Measurements from ENCODE around the gene FHOD3.

FHOD3 gene

DNA sequence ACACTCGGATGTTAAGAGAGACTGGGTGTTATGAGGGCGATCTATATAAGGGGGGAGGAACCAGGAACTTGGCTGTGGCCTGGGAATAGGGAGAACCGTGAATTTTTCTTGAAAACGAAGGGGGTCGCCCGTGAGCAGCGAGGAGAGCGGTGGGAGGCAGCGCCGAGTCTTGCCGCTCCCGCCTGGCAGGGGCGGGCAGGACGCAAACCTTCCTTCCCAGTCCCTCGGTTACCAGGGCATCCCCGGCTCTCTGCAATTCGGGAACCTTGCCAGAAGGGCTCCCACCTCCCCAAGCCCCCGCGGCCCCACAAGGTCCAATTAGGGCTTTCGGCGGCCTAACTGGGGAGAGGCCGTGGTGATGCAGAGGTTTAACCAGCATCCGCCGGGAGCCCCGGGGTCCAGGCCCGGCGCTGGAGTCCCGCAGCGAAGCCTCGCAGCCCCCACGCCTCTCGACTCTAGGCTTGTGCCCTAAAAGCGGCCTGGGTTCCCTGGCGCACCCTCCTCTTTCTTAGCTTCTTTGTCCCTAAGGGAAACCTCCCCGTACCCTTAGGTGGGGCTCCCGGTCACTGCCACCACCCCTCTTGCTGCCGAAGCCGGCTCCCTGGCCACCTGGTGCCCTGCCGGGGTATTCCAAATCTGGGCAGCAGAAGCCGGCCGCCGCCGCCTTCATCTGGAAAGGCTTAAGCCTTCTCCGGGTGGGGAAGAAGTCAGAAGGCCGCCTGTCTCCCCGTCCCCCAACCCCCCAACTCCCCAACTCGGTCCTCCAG, 680 bp upstream of the FHOD3 start:
- DNase-seq (ENCODE audit: low read depth, low spot score): no peak

DNA sequence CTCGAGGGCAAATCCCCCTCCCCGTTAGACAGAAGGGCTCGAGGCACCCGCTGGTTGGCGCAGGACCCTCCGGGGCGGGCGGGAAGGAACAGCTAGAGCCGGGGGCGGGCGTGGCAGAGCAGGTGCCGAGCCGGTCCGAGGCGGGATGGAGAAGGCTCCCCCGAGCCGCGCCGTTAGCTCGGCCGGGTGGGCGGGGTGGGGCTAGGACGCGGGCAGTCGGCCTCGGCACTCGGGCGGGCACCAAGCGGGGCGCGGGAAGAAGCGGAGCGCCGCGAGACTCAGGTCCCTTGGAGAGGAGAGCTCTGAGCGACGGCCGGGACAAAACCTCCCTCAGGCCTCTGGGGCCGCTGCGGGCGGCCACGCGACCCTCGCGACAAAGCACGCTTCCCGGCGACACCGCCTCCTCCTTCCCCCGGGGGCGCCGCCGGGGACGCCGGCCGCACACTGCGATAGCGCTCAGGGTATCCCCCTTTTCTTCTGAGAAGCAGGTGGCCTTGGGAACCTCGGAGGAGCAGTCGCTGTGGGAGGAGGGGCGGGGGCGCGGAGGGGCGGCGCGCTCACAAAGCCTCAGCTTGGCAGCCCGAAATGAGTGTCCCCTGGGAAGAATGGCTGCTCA, 721 bp downstream of the FHOD3 start:
- no peak for DNase-seq (ENCODE audit: low read depth, low spot score)

DNA sequence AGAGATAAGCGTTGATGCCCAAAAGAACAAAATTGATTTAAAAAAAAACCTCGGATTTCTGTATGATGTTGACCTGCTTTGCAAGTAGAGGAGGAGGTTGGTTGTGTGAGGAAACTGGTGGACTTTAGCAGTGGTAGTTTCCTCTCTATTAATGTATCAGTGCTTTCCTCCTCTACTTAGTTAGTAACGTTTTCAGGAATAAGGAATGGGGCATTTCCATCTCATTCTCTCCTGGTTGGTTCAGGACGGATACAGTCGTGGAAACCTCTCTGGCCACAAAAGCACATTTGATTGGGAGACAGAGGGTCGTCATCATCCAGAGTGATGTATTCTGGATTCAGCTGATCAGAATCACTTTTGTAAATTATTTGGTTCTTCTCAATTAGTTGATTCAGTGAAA, 1.5 kb downstream of the FHOD3 start:
- no peak for DNase-seq (ENCODE audit: low read depth, low spot score)

DNA sequence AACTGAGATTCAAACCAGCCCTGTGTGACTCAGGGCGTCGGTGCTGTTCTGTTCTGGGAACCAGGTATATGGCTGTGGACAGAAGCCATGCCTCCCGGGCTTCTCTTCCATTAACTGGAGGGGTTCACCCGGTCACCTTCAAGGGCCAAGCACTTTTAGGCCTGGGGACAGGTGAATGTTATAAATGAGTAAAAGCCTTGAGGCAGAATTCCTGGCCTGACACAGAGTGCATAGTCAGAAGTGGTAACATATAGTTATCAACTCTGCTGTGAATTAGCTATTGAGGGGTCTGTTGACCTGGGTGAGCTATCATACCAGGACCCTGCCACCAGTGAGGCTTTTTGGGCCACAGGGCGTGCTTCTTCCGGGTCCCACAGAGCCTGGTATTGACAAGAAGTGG, 2.7 kb downstream of the FHOD3 start:
- DNase-seq (ENCODE audit: low read depth, low spot score): no peak

DNA sequence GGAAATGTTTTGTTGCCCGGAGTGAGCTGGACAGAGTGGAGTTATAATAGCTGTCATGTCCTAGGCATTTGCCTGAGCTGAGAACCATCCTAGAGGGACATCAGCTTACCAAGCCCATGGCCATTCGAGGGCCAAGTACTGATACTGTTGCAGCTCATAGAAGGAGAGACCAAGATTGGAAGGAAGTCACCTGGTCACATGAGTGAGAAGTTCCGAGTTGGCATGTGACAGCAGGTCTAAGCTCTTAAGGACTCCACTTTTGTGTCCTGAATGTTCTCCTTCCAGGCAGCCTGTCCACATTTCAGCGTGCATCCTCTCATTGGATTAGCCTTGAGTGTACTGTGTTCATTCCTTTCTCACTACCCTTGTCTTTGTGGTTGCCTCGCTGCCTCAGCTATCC, 4.4 kb downstream of the FHOD3 start:
- DNase-seq (ENCODE audit: low read depth, low spot score): no peak

DNA sequence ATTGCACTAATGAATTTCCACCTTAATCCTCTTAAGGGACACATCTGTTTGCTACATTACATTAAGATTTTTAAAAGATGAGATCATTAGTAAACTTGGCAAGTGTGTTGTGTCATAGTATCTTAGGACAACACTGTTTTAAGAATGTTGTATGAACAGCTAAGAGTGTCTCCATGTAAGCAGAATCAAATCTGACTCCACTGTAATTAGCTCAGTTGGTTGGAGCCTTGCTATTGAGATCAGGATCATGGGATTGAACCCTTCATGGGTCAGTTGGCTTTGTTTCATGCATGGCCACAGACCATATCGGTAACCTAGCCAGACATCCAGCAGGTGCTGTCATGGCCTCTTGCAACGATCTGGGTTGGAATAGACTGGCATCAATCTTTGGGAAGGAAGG, 5.2 kb downstream of the FHOD3 start:
- DNase-seq (ENCODE audit: low read depth, low spot score): no peak

DNA sequence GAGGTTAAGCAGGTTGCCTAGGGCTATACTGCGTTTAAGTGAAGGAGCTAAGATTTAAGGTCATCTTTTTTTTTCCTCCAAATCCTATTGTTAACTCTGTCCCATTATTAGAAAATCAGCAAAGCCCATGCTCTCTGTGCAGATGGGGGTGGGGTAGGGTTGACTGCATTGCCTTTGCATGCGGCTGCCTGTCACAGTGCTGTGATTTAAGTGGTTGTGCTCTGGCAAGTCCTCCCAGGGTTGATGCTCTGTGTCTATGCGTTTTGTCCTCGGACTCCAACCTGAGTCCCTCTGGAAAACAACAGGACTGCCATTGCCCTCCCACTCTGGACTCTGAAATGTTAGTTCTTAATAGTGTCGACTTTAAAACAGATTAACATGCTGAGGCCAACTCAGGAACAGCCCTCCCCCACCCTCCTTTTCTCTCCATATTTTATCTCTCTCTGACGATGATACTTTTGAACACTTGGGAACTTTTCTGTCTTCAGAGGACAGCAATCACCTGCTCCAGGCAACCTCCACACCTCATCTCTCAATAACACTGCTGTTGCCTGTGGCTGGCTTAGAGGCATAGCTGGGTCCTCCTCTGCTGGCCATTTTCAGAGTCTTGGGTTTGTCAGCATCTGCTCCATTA, 5.8 kb downstream of the FHOD3 start:
- DNase-seq (ENCODE audit: low read depth, low spot score): no peak

DNA sequence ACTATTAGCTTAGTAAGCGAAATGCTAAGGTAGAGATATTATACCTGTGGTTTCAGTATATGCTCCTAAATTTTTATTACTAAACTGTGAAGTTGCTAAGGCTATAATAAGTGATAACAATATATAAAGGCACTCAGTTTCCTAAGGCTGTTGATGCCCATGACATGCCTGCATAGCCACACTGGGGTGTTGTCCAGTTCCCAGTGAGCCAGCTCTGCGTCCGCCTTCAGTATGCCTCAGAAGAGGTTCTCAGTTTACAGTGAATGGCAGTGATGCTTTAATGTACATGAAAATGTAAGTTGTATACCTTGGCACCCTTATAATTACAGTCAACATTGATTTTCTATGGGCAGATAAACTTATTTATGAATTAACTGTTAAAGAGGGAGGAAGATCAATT, 7.2 kb downstream of the FHOD3 start:
- DNase-seq (ENCODE audit: low read depth, low spot score): no peak

DNA sequence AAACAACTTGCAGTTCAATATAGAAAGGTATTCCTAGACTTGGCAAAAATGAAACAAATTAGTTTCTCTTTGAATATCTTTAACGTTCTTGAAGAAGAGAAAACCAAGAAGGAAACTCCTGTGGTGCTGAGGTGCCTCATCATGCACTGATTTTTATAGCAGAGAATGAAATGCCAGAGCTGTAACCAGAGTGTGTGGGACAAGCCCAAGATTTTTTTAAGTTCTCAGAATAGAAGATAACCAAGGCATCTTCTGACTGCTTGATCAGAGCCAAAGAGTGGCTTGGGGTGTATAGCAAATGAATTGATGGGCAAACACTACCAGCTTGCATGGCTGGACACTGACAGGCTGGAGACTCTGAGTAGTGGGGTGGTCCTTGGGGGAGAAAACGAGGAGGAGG, 7.9 kb downstream of the FHOD3 start:
- DNase-seq (ENCODE audit: low read depth, low spot score): no peak

DNA sequence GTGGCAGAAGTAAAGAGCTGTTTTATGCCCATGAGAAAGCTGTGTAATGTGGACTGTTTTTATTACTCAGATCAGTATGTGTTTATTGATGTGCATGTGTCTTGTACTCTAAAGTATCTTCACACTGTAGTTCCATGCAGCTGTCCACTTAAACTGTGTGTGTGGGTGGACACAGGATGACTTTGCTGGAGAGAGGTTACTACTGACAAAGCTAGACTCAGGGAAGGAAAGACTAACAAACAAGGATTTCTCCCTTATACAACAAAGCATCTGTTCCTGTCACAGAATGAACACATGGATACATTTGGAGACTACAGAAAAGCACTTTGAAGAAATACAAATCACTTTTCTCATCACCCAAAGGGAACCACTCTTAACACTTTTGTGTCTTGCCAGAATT, 10.0 kb downstream of the FHOD3 start:
- no peak for DNase-seq (ENCODE audit: low read depth, low spot score)

DNA sequence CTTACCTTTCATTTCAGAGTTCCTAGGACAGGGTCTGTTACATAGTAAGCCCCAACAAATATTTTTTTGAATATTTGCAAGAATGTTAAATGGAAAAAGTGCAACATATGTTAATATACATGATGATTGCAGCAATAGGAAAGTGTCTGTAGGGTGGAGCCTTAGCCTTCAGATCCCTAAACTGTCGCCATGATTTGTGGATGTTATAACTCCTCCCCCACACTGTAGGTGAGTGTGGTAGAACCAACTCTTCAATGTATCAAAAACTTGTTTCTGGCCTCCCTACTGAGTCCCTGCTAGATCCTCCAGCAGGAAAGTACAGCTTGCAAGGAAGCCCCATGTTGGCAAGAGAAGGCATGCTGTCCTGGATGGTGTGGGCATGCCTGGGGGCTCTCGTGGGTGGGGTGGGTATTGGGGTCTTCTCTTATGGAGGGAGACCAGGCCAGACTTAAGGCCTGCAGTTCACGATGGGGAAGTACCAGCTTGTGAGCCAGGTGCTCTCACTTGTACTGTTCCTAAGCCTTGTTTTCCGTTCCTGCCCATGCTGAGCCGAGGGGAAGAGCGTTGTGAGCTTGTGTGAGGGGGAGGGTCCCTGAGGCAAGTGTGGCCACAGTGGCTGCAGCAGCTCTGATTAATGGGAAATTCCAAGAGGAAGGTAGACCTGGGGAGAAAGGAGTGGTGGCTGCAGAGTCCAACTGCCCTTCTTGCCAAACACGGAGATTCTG, 11.4 kb downstream of the FHOD3 start:
- no peak for DNase-seq (ENCODE audit: low read depth, low spot score)

DNA sequence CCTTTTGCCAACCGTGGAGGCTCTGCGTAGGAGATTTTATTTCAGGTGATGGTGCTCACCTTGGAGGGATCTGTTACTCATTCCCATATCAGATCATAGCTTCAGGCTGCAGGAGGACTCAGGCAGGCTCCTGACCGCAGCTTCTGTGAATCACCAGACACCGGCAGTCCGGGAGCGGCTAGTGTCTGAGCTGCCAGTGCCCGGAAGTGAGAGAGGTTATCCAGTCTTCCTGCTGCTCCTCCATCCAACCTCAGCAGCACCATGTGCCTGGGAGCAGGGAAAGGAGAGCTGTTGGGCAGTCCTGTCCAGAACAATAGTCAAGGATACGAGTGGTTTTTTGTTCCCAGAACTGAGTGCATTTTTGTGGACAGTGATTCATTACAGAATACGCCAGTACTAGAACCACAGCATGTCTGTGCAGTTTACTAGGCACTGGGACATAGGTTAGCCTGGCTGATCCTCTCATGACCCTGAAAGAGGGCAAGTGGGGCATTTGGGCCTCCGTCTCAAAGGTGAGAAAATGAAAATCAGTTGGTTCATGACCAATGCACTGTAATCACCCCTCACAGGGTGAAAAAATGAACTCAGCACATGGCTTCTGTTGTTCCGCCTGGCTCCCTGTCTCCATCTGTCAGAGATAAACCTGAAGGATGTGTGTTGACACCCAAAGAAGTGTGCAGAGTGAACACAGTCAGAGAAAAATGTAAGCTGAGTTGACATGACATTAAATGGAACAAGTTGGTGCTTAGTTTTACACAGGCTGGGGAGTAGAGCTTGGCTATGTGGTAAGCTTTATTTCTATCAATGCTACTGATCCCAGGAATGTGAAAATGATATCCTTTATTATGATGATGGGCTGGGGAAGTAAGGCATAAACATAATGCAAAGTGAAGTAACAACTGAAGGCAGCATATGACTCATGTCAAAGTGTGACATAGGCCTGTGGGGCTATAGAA, 12.2 kb downstream of the FHOD3 start:
- DNase-seq (ENCODE audit: low read depth, low spot score): no peak

DNA sequence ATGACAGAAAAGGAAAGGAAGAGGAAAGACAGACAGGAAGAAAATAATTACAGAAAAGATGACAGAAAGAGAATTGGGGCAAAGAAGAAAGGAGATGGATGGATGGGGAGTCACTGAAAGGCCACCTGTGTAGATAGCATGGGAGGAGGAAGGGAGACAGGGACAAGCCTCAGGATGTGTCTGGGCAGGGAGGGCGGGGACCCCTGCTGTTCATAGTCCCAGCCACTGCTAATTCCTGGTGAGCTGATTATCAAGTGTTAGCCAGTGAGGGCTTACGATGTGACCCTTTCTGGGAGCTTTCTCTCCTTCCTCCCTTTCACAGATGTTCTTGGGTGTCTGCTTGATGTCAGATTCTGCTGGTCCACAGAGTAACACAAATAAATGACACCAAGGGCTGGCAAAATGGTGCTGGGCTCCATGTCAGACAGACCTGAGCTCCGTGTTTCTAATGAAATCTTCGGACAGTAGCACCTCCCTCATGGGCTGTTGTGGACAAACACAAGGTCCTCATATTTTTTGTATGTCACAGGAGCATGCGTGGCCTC, 13.6 kb downstream of the FHOD3 start:
- DNase-seq (ENCODE audit: low read depth, low spot score): no peak

DNA sequence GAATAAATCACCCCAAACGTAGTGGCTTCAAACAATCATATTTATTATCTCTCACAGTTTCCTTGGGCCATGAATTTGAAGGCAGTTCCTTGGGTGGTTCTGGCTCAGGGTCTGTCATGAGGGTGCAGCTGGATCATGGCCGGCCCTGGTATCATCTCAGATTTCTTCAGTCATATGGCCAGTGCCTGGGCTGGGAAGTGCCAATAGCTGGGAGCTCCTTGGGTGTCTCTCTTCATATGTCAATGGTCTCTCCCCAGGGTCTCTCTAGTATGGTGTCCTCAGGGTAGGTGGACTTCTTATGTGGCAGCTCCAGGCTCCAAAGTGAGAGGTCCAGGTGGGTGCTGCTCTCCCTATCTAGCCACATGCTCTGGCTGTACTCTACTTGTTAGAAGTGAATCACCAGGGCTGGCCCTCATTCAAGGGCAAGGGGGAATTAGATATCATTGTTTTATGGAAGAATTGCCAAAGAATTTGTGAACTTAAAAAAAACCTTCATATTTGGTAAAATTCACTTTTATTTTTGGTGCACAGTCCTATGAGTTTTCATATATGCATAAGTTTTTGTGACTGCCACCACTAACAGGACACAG, 15.4 kb downstream of the FHOD3 start:
- DNase-seq (ENCODE audit: low read depth, low spot score): no peak

DNA sequence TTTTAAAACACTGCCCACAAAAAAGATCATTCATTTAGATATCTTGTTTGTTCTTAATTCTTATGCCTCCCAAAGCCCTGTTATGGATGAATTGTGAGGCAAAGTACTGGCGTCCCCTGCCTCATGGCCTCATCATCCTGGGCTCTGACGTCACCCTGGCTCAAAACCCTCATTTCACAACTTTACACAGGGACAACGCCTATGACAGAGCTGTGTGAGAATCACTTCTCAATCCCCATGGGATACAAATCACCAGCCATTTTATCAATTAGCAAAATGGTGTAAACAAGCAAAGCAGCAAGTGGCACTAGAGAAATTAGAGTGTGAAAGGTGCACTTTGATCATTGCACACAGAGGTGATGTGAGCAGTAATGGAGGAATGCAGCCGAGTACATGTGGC, 16.6 kb downstream of the FHOD3 start:
- no peak for DNase-seq (ENCODE audit: low read depth, low spot score)

DNA sequence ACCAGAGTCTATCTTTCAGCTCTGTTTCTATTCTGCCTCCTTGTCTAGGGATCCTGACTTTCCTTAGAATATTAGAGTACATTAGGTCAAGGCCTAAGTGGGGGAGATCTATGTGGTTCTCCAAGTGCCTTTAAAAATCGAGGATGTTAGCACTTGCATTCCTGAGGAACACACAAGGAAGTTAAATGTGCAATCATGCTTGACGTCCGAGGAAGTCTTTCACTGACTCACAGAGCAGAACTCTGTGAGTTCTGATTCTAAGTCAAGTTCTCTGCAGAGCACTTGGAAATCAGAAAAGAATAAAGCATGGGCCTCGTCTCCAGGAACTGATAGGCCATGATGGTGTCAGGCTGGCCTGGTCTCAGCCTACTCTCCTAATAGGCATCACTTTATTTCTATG, 17.2 kb downstream of the FHOD3 start:
- DNase-seq (ENCODE audit: low read depth, low spot score): no peak

DNA sequence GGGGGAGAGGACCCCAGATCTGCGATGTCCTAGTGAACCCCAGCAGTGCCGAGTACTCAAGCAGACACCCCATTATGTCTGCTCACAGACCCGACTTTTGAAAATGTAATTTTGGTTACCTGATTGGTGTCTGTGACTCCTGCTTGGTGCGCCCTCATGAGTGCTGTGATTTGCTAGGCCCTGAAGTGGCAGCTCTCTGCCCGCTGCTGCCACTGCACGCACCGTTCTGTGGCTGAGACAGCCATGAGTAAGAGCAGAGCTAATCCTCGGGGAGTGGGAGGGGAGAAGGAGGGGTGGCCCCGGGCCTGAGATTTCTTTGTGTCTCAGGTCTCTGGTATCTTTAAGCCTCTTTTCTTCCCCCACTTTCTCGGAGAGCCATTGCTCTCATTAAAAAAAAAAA, 18.2 kb downstream of the FHOD3 start:
- no peak for DNase-seq (ENCODE audit: low read depth, low spot score)

DNA sequence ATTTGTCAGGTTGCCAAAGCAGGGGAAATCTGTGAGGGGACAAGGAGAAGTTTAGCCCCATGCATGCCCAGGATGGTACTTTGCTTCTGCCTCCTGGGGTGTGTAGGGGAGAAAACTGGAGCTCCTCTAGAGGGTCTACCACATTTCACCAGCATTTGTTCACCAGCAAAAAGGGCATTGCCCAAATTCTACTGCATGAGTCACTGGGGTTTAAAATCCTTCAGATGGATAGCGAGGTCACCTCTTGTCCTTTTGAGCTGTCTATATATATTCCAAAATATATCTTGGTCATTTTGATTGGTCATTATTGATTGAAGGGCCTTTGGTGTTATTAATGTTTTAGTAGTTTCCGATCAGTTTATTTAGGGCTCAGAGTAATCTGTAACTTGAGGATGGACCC, 18.7 kb downstream of the FHOD3 start:
- no peak for DNase-seq (ENCODE audit: low read depth, low spot score)

DNA sequence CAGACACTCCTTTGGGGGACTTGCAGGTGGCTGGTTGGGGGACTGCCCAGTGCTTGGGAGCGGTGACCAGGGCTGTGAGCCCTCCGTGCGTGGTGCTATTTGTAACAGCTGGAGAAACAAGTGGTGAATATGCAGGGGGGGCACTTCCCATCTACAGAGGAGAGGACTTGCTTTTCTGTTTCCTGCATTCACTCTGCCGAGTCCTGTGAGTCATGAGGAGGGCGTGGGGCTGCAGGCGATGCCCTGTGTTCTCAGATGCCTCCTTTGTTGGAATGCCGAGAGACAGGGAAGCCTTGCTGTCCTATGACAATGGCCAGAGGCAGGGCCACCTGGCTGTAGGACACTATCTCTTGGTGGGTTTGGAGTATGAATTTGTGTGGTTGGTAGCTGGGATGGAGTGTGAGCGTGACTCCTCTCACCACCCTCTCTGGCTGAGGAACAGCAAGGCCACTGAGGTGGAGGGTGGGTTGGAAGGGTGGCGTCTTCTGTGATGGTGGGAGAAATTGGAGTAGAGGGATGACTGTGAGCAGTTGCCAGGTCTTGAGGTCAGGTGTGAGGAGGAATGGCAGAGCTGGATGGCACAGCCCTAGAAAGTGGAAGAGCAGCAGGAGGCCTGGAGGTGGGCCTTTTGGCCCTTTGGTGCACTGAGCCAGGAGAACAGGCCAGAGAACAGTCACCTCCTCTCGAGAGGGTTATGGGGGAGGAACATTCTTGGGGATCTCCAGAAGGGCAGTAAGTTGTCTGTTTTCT, 24.3 kb downstream of the FHOD3 start:
- no peak for DNase-seq (ENCODE audit: low read depth, low spot score)

DNA sequence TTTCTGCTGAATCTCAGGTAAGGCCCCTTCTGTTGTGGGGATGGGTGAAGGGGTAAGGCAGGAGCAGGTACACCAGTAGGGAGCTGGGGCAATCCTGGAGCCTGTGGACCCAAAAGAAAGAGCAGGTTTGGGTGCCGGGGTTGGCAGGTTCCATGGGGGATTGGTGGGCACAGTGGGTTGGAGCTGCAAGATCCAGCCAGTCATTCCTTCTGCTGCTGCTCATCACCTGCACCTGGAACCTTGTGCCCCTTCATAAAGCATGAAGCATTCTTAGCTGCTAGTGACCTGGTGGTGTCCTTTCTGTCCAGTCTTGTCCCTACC, 24.9 kb downstream of the FHOD3 start:
- DNase-seq (ENCODE audit: low read depth, low spot score): no peak
